K562 (cell line): Measurements from ENCODE around the gene MAPK8IP2. TPM values are rescaled to one million over a fixed set of nuclear protein-coding genes. Genes with fewer than 3 reads are reported as not detected.

ENCODE experiments used
- CHD7 ChIP-seq: fragments of 200-600 bp; sonication (generic); IDR thresholded peaks from one replicate; pipeline ENCODE4 v1.6.1; 2012; ENCODE audit warnings: mild to moderate bottlenecking, low read depth, low read length, inconsistent platforms
- CREB3 ChIP-seq: fragments of 450-650 bp; conservative IDR thresholded peaks from 2 replicates; pipeline ENCODE4 v1.6.1; 2016; ENCODE audit warnings: missing genetic modification characterization, low read depth, mild to moderate bottlenecking, missing compliant biosample characterization, moderate library complexity
- ESRRB ChIP-seq: fragments of 250-450 bp; sonication (Bioruptor Pico); IDR thresholded peaks from 2 replicates; pipeline ENCODE4 v1.5.0; 2020; ENCODE audit warnings: mild to moderate bottlenecking, moderate library complexity, borderline replicate concordance
- MCM7 ChIP-seq, 2 experiments: fragments of 450-650 bp; IDR thresholded peaks; 2 replicates each; pipeline ENCODE4 v1.6.1; 2016 to 2018
- NCOA4 ChIP-seq: fragments of 450-650 bp; IDR thresholded peaks from 2 replicates; pipeline ENCODE4 v1.6.1; 2018; ENCODE audit warnings: mild to moderate bottlenecking; ENCODE audit not compliant: partially characterized antibody
- RBM22 ChIP-seq: fragments of 200-400 bp; formaldehyde crosslinking; IDR thresholded peaks from 2 replicates; pipeline ENCODE4 v1.6.1; 2018; ENCODE audit warnings: low read length, low read depth; ENCODE audit not compliant: poor library complexity, severe bottlenecking
- TSHZ1 ChIP-seq: fragments of 250-450 bp; sonication (Bioruptor Pico); IDR thresholded peaks from 2 replicates; pipeline ENCODE4 v1.4.0; 2020; ENCODE audit warnings: mild to moderate bottlenecking, moderate library complexity
- ZNF707 ChIP-seq: fragments of 250-450 bp; sonication (Bioruptor Pico); conservative IDR thresholded peaks from 2 replicates; pipeline ENCODE4 v1.8.0; 2022; ENCODE audit warnings: inconsistent platforms, mild to moderate bottlenecking, moderate library complexity
- polyA plus RNA-seq, 8 experiments: library from polyadenylated mRNA; depleted of rRNA in 4 of 8; stranded (reverse) in 5 of 8; unstranded in 3 of 8; fragments of >200 nt; fragmentation: Nextera tagmentation in 2 of 8; fragmentation: Illumina TruSeq in 1 of 8; extraction: Ambion mirVana in 2 of 8; extraction: Trizol in 1 of 8; gene quantifications; 2 replicates each; pipeline versions ENCODE4 v1.2.1 to v1.2.3, GENCODE V29; 2011 to 2014; ENCODE audit warnings: inconsistent platforms in 1 of 8, missing spikeins in 1 of 8
- total RNA-seq, 7 experiments: library from RNA; depleted of rRNA in 6 of 7; stranded (reverse); fragments of >200 nt in 6 of 7; fragmentation: Illumina TruSeq in 2 of 7; extraction: Trizol in 2 of 7; gene quantifications; 2 replicates each; pipeline versions ENCODE4 v1.2.1 to v1.2.3, GENCODE V29; 2011 to 2021; ENCODE audit warnings: low replicate concordance in 1 of 7

Gene MAPK8IP2
- total and polyA plus RNA-seq, 9 of the 15 experiments (the other 6 are each of a cell fraction or from before 2014, with no cell fraction given): 0.01 to 0.47 (median 0.07) TPM; not detected in 2

GRCh38 chr22:50599816-50600455, 657 bp upstream of the MAPK8IP2 start (continued):
- no peak for TF ChIP-seq TSHZ1 (CRISPR knock-in tag)
- TF ChIP-seq RBM22: no peak
- TF ChIP-seq MCM7 (IDR thresholded peaks at IDR 0.05): no peak
- TF ChIP-seq CHD7: no peak
- 0 out of 2 replicates have a peak, but pooled peaks have one; percentile 43 for TF ChIP-seq CREB3 (tag)
- no peak for TF ChIP-seq NCOA4
- TF ChIP-seq ESRRB (CRISPR knock-in tag): no peak
- TF ChIP-seq ZNF707 (CRISPR knock-in tag): no peak
